Measurements from ENCODE around the gene MCF2L. TPM values are rescaled to one million over a fixed set of nuclear protein-coding genes. Genes with fewer than 3 reads are reported as not detected.

Gene MCF2L
- total RNA-seq, 1 experiment from 2014 or later = 9.5 TPM

GRCh38 chr13:112928020-112928971 lies 40.7 kb upstream of the MCF2L start:
- Histone ChIP-seq H3K9me3 (ENCODE audit: low read depth, low read length, poor library complexity, severe bottlenecking) (no peaks in the 10 kb centered on the region), H3K4me3 (ENCODE audit: low read depth, low read length, poor library complexity, severe bottlenecking) (no peak overlapping the region), H3K36me3 (ENCODE audit: insufficient read depth, low read length, poor library complexity, severe bottlenecking) (no peaks in the 10 kb centered on the region), H3K27me3 (replicated peaks; ENCODE audit: insufficient read depth, low read depth, low read length, poor library complexity) (peaks cover 36% of the 10 kb centered on the region), H3K27ac (ENCODE audit: low read depth, low read length, poor library complexity, severe bottlenecking) (no peak overlapping the region), H3K4me1 (ENCODE audit: insufficient read depth, low read length, poor library complexity, severe bottlenecking) (peaks cover 6% of the 10 kb centered on the region)
- TF ChIP-seq CTCF (conservative IDR thresholded peaks at IDR 0.05; ENCODE audit: low read depth, low read length) (no peak), EZH2 (IDR thresholded peaks at IDR 0.05; ENCODE audit: borderline replicate concordance, low read depth, low read length, poor library complexity, severe bottlenecking) (no peak)
- BruUV-seq (replicated peaks) = no TSS peak
- ChIA-PET CTCF (no interaction called here), POLR2A (ENCODE audit: low non-redundant PET) (no interaction called here)
- intact Hi-C loops (cut with micrococcal nuclease; ENCODE audit: unreplicated experiment) = no loop called here
- DNase-seq (ENCODE audit: low spot score) = no peak

DNA sequence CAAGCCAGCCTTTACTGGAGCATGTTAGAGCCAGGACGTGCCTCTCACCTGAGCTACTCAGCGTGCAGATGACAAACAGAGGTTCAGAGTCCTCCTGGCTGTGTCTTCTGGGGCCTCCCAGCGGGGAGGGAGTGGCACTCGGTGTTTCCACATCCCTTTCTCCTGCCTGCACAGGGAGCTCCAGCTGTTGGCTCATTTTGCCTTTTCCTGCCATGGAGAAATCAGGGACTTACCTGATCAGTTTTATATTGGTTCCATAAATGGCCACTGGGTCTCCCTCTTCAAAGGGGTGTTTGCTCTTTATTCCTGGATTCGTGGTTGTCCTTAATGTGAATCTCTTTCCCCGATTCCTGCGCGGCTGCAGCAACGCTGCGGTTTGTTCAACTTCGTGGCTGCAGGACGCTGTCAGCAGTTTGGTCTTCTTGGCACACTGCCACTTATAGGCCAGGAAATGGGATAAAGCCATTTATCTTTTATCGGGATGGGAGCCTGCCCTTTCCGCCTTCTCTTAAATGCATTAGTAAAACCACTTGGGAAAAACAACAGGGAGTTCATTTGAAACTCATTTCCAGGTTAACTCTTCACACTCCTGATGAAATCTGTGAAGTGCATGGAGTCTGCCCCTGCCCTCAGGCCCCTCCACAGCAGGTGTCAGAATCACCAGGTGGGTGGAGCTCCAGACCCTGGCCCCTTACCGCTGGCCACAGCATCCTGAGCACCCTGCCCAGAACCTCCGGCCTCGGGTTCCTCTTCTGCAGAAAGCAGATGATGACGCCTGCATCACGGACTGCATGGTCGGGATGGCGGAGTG lies 39.8 kb upstream of the MCF2L start:
- no peak overlapping the region for H3K27ac ChIP-seq (ENCODE audit: low read depth, low read length, poor library complexity, severe bottlenecking)
- DNase-seq (ENCODE audit: low spot score) = peak; percentile 30
- H3K4me3 ChIP-seq (ENCODE audit: low read depth, low read length, poor library complexity, severe bottlenecking) = no peak overlapping the region

GRCh38 chr13:112929783-112930055 lies 39.3 kb upstream of the MCF2L start:
- ChIA-PET POLR2A (ENCODE audit: low non-redundant PET) (no interaction called here), CTCF (no interaction called here)
- Histone ChIP-seq H3K27ac (ENCODE audit: low read depth, low read length, poor library complexity, severe bottlenecking) (no peak overlapping the region), H3K4me3 (ENCODE audit: low read depth, low read length, poor library complexity, severe bottlenecking) (no peak overlapping the region), H3K4me1 (ENCODE audit: insufficient read depth, low read length, poor library complexity, severe bottlenecking) (peaks cover 6% of the 10 kb centered on the region), H3K36me3 (ENCODE audit: insufficient read depth, low read length, poor library complexity, severe bottlenecking) (no peaks in the 10 kb centered on the region), H3K9me3 (ENCODE audit: low read depth, low read length, poor library complexity, severe bottlenecking) (no peaks in the 10 kb centered on the region), H3K27me3 (replicated peaks; ENCODE audit: insufficient read depth, low read depth, low read length, poor library complexity) (peaks cover 32% of the 10 kb centered on the region)
- no peak for DNase-seq (ENCODE audit: low spot score)
- BruUV-seq (replicated peaks) = no TSS peak
- intact Hi-C loops (cut with micrococcal nuclease; ENCODE audit: unreplicated experiment) = no loop called here
- TF ChIP-seq CTCF (conservative IDR thresholded peaks at IDR 0.05; ENCODE audit: low read depth, low read length) = no peak
- TF ChIP-seq EZH2 (IDR thresholded peaks at IDR 0.05; ENCODE audit: borderline replicate concordance, low read depth, low read length, poor library complexity, severe bottlenecking) = no peak

More for the DNA sequence above, 39.8 kb upstream of the MCF2L start:
- POLR2A ChIA-PET (ENCODE audit: low non-redundant PET) = no interaction called here
- BruUV-seq (replicated peaks) = no TSS peak
- CTCF ChIA-PET = no interaction called here
- intact Hi-C loops (cut with micrococcal nuclease; ENCODE audit: unreplicated experiment) = no loop called here
- H3K4me1 ChIP-seq (ENCODE audit: insufficient read depth, low read length, poor library complexity, severe bottlenecking) = peaks cover 6% of the 10 kb centered on the region
- TF ChIP-seq EZH2 (IDR thresholded peaks at IDR 0.05; ENCODE audit: borderline replicate concordance, low read depth, low read length, poor library complexity, severe bottlenecking) (no peak), CTCF (conservative IDR thresholded peaks at IDR 0.05; ENCODE audit: low read depth, low read length) (no peak)
- no peaks in the 10 kb centered on the region for H3K9me3 ChIP-seq (ENCODE audit: low read depth, low read length, poor library complexity, severe bottlenecking)
- peaks cover 36% of the 10 kb centered on the region for H3K27me3 ChIP-seq (replicated peaks; ENCODE audit: insufficient read depth, low read depth, low read length, poor library complexity)
- no peaks in the 10 kb centered on the region for H3K36me3 ChIP-seq (ENCODE audit: insufficient read depth, low read length, poor library complexity, severe bottlenecking)
